ENCODE measurements around the gene MIF. TPM values are rescaled to one million over a fixed set of nuclear protein-coding genes. Genes with fewer than 3 reads are reported as not detected.
A peak's percentile ranks its signal among the peaks of the same experiment; 100 is the strongest.

The MIF gene
- polyA plus RNA-seq, 2 of the 4 experiments (the other 2 are of a cell fraction), result 197 to 776 TPM

DNA sequence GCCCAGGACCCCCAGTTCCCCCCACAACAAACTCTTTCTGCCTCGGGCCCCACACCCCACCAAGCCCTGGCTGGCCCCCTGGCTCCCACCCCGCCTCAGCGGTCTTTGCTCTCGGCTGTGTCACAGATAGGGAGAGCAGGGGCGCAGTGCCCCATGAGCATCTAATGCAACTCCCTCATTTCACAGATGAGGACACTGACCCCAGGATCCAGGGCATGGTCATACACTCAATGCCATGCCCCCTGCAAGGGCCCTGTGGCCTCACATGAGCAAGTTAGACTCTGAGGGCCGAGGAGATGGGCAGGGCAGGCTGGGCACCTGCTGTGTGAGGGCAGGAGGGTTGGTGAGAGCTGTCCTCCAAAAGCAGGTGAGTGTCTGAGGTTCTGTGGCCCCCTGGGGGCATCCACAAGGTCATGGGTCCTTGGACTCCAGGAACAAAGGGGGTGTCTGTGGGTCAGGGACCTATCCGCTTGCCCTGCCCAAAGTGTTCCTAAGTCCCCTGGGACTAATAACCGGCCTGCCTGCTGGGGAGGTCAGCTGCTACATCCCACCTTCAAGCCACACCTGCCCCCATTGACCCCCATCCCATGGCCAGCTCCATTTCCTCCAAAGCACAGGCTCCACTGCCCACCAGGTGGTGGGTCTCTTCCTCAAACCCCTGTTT is 2.5 kb downstream of the MIF start:
- WGBS (ENCODE audit: missing lambda C conversion rate), result 83% methylated on average over 1 of the region's 8 CpGs
- FAIRE-seq (no peak), ATAC-seq (no peak), DNase-seq (ENCODE audit: low read depth in 1 of 2, low spot score in 1 of 2) (no peak)
- TF ChIP-seq RFX5 (IDR thresholded peaks at IDR 0.05) (no peak), MAFK (IDR thresholded peaks at IDR 0.05; ENCODE audit: partially characterized antibody) (no peak), NR3C1 (IDR thresholded peaks at IDR 0.05) (no peak), CEBPB (IDR thresholded peaks at IDR 0.05) (no peak), TFCP2L1 (CRISPR knock-in tag; IDR thresholded peaks at IDR 0.05) (no peak), FOXS1 (CRISPR knock-in tag; IDR thresholded peaks at IDR 0.05) (no peak), ZNF302 (CRISPR knock-in tag; IDR thresholded peaks at IDR 0.05) (no peak), HEYL (CRISPR knock-in tag; IDR thresholded peaks at IDR 0.05) (no peak), JUN (IDR thresholded peaks at IDR 0.05) (no peak), RCOR1 (IDR thresholded peaks at IDR 0.05; ENCODE audit: low read depth, low read length) (no peak), EHMT2 (IDR thresholded peaks at IDR 0.05; ENCODE audit: low read depth) (no peak), FOSL2 (IDR thresholded peaks at IDR 0.05) (no peak), FOSL2 (CRISPR knock-in tag; IDR thresholded peaks at IDR 0.05) (no peak), PHF8 (IDR thresholded peaks at IDR 0.05; ENCODE audit: borderline replicate concordance, low read depth) (no peak), SMC3 (IDR thresholded peaks at IDR 0.05) (no peak), EHF (CRISPR knock-in tag; IDR thresholded peaks at IDR 0.05) (no peak), NFE2L2 (conservative IDR thresholded peaks at IDR 0.05; ENCODE audit: low read length) (no peak)
- TF ChIP-seq, protein P1, sequence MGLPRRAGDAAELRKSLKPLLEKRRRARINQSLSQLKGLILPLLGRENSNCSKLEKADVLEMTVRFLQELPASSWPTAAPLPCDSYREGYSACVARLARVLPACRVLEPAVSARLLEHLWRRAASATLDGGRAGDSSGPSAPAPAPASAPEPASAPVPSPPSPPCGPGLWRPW (IDR thresholded peaks at IDR 0.05), result no peak
- TF ChIP-seq, protein P2, sequence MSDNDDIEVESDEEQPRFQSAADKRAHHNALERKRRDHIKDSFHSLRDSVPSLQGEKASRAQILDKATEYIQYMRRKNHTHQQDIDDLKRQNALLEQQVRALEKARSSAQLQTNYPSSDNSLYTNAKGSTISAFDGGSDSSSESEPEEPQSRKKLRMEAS (IDR thresholded peaks at IDR 0.05), result no peak
- TF ChIP-seq, protein P3, sequence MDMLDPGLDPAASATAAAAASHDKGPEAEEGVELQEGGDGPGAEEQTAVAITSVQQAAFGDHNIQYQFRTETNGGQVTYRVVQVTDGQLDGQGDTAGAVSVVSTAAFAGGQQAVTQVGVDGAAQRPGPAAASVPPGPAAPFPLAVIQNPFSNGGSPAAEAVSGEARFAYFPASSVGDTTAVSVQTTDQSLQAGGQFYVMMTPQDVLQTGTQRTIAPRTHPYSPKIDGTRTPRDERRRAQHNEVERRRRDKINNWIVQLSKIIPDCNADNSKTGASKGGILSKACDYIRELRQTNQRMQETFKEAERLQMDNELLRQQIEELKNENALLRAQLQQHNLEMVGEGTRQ (IDR thresholded peaks at IDR 0.05), result no peak
- TF ChIP-seq, protein P4, sequence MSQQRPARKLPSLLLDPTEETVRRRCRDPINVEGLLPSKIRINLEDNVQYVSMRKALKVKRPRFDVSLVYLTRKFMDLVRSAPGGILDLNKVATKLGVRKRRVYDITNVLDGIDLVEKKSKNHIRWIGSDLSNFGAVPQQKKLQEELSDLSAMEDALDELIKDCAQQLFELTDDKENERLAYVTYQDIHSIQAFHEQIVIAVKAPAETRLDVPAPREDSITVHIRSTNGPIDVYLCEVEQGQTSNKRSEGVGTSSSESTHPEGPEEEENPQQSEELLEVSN (IDR thresholded peaks at IDR 0.05; ENCODE audit: borderline replicate concordance, low read depth), result no peak
- Histone ChIP-seq H3K4me2 (peak overlapping the region; percentile 93), H3K9me3 (no peaks in the 10 kb centered on the region), H3K4me3 (no peak overlapping the region; the same call in 2 of the 3 replicates), H3K4me1 (peaks cover 28% of the 10 kb centered on the region), H3K27ac (peak overlapping the region in 1 of 2 experiments; percentile 99; a peak in 3 of 6 replicates)
- ChIA-PET POLR2A (no interaction called here), CTCF (interaction anchor here (1.1 to 1.4 kb wide), 3 partner anchors 14 to 47 kb away, joined by 3 read pairs; no protein-coding TSS in a partner anchor)

DNA sequence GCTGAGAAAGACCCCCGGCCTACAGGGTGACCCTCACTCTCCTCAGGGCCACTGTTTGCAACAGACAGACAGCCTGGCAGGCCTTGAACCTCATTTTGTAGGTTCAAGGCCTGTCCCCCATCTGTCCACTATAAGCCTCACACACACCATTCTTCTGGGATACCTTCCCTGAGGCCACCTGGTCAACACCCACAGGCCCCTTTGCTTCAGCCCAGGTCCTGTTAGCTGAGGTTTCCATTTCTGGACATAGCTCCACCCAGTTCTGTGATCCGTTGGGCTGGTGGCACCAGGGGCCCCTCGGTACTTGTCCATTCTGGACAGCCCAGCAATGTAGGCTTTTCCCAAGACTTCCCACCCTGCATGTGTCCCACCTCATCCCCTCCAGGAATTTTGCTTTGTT is 3.1 kb downstream of the MIF start:
- FAIRE-seq, result no peak
- ATAC-seq, result no peak
- TF ChIP-seq KDM5A (IDR thresholded peaks at IDR 0.05) (no peak), ZNF302 (CRISPR knock-in tag; IDR thresholded peaks at IDR 0.05) (no peak), RAD21 (conservative IDR thresholded peaks at IDR 0.05 in 1 of 2, IDR thresholded peaks at IDR 0.05 in 1 of 2) (no peak), ZSCAN20 (CRISPR knock-in tag; IDR thresholded peaks at IDR 0.05) (no peak), RNF2 (IDR thresholded peaks at IDR 0.05; ENCODE audit: borderline replicate concordance, low read depth) (no peak), GATA3 (IDR thresholded peaks at IDR 0.05; ENCODE audit: borderline replicate concordance) (no peak), RARB (CRISPR knock-in tag; IDR thresholded peaks at IDR 0.05) (no peak)
- TF ChIP-seq, protein P5, sequence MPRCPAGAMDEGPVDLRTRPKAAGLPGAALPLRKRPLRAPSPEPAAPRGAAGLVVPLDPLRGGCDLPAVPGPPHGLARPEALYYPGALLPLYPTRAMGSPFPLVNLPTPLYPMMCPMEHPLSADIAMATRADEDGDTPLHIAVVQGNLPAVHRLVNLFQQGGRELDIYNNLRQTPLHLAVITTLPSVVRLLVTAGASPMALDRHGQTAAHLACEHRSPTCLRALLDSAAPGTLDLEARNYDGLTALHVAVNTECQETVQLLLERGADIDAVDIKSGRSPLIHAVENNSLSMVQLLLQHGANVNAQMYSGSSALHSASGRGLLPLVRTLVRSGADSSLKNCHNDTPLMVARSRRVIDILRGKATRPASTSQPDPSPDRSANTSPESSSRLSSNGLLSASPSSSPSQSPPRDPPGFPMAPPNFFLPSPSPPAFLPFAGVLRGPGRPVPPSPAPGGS (IDR thresholded peaks at IDR 0.05), result no peak
- Histone ChIP-seq H3K9me3 (no peaks in the 10 kb centered on the region), H3K4me2 (no peak overlapping the region), H3K4me3 (no peak overlapping the region), H3K4me1 (peaks cover 28% of the 10 kb centered on the region), H3K27ac (no peak overlapping the region)
- ChIA-PET CTCF (interaction anchor here (1.3 to 1.4 kb wide), 2 partner anchors 15 to 41 kb away, joined by 3 read pairs; no protein-coding TSS in a partner anchor), POLR2A (no interaction called here)
- 92% methylated on average over 3 of the region's 3 CpGs for WGBS (ENCODE audit: missing lambda C conversion rate)
- no peak for DNase-seq (ENCODE audit: low read depth in 1 of 2, low spot score in 1 of 2)
